Retinal pigment epithelial cell (primary cell): Measurements from ENCODE around the gene LHPP.

Experiments used
- DNase-seq: peaks from one replicate; pipeline ENCODE4 v3.0.0-alpha.2; 2010; ENCODE audit warnings: low read depth
- H3K4me3 ChIP-seq: 2 replicates; pipeline ENCODE4 v1.5.1; 2011; ENCODE audit warnings: mild to moderate bottlenecking, low read length, control low read depth, moderate library complexity
- TF ChIP-seq, protein P1 (sequence below): conservative IDR thresholded peaks from 2 replicates; pipeline ENCODE4 v1.5.1; 2011; ENCODE audit warnings: low read depth, low read length, control low read depth, inconsistent platforms

The LHPP gene

DNA sequence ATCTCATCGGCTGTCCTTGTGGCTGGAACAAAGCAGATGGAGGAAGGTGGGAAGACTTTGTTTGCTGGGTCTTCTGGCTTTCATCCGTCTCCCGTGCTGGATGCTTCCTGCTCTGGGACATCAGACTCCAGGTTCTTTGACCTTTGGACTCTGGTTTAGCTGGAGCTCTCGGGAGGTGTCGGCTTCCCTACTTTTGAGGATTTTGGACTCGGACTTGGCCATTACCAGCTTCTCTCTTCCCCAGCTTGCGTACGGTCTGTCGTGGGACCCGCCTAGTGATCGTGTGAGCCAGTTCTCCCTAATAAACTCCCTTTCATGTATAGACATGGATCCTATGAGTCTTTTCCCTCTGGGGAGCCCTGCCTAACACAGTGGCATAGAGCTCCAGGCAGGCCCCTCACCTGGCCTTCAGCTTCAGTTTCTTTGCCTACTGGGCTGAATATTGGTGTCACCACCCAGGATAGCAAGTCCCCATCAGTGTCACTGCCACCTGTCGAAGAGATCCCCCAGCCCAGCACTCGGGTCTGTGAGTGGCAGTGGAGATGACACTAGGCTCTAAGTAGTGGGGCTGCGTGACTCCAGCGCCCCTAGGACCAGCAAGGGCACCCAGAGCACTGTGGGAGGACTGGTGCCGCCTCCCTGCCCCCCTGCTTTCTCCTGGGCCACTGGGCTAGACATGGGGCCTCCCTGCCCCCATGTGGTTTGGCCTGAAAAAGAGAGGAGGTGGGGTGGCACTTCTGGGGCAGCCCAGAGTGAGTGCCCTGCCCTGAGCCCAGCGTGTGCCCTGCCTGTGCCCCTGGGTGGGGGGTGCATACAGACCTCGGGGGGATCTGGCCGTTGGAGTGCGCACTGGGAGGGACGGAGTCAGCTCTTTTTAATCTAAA, 135.6 kb downstream of the LHPP start:
- TF ChIP-seq, protein P1, sequence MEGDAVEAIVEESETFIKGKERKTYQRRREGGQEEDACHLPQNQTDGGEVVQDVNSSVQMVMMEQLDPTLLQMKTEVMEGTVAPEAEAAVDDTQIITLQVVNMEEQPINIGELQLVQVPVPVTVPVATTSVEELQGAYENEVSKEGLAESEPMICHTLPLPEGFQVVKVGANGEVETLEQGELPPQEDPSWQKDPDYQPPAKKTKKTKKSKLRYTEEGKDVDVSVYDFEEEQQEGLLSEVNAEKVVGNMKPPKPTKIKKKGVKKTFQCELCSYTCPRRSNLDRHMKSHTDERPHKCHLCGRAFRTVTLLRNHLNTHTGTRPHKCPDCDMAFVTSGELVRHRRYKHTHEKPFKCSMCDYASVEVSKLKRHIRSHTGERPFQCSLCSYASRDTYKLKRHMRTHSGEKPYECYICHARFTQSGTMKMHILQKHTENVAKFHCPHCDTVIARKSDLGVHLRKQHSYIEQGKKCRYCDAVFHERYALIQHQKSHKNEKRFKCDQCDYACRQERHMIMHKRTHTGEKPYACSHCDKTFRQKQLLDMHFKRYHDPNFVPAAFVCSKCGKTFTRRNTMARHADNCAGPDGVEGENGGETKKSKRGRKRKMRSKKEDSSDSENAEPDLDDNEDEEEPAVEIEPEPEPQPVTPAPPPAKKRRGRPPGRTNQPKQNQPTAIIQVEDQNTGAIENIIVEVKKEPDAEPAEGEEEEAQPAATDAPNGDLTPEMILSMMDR = no peak
- no peak overlapping the region for H3K4me3 ChIP-seq
- DNase-seq = no peak

DNA sequence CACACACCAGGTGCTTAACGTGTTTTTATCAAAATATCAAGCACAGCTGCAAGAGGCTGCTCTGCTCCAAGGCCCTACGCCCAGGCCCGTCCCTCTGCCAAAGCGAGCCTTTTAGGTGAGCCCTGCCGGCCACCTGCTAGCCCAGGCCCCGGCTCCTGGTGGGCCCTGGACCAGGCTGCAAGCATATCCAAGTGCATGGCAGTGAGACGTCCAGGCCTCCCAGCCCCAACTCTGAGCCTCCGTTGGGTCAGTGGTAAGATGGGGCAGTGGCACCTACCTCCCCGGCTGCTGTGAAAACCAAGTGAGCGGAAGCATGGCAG, 136.2 kb downstream of the LHPP start:
- DNase-seq = no peak
- H3K4me3 ChIP-seq = no peak overlapping the region
- TF ChIP-seq, protein P1 = no peak

DNA sequence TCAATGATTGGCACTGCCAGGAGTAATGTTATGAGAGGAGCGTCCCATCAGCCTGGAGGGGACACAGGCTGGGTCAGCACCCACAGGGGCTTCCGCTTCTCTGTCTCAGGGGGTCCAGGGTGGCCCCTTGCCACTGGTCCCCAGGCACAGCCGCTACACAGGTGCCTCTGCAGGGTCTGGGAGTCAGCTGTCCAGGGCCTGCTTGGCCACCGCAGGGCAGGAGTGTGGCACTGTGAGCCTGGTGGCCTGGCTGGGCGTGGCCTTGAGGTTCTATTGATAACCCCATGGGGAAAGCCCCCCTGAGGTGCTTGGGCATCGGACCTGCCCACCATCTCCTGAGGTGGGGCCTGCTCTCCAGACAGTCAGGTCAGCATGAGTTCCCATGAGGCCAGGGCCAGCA, 136.6 kb downstream of the LHPP start:
- TF ChIP-seq, protein P1 = no peak
- DNase-seq = no peak

DNA sequence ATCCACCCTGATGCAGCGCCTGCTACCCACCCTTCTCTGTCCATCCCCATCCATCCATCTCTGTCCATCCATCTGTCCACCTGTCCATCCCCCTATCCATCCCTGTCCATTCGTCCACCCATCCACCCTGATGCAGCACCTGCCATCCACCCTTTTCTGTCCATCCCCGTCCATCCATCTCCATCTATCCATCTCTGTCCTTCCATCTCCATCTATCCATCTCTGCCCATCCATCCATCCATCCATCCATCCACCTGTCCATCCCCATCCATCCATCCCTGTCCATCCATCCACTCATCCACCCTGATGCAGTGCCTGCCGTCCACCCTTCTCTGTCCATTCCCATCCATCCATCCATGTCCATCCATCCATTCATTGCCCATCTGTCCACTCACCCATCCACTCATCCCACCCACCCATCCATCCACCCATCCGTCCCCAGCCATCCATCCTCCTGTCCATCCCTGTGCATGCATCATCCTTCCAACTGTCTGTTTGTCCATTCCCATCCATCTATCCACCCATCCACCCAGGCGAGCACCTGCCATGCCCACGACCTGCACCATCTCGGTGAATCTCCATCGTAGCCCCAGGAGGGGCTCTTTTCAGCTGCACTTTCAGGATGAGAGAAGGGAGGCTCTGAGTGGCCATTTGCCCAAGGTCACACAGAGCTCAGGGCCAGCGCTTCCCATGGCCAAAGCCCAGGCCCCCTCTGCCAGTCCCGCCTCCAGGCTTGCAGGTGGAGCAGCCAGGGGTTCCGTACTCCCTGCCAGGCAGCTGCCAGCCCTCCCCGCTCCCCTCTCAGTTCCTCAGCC, 137.4 kb downstream of the LHPP start:
- TF ChIP-seq, protein P1 = no peak
- no peak overlapping the region for H3K4me3 ChIP-seq
- DNase-seq = no peak

More for the DNA sequence above, 136.6 kb downstream of the LHPP start:
- no peak overlapping the region for H3K4me3 ChIP-seq

DNA sequence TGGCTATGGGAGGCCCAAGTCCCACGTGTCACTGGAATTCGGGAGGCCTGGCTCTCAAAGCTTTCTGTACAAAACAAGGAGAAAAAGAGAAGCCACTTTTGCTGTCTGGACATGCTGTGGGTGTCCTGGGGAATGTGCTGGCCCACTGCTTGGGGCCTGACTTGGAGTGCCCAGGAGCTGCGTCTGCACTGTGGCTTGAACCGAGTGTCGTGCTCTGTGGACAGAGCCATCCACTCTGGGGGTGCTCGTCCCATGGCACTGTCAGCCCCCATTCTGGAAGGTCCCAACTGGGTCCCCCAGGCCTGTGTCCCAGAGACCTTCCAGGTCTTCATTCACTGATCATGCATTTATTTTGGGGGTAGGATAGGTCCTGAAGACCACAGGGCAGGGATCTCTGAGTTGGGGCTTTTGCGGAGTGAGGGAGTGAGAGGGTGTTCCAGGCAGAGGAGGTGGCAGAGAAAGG, 138.0 kb downstream of the LHPP start:
- no peak overlapping the region for H3K4me3 ChIP-seq
- TF ChIP-seq, protein P1 = no peak
- DNase-seq = no peak

DNA sequence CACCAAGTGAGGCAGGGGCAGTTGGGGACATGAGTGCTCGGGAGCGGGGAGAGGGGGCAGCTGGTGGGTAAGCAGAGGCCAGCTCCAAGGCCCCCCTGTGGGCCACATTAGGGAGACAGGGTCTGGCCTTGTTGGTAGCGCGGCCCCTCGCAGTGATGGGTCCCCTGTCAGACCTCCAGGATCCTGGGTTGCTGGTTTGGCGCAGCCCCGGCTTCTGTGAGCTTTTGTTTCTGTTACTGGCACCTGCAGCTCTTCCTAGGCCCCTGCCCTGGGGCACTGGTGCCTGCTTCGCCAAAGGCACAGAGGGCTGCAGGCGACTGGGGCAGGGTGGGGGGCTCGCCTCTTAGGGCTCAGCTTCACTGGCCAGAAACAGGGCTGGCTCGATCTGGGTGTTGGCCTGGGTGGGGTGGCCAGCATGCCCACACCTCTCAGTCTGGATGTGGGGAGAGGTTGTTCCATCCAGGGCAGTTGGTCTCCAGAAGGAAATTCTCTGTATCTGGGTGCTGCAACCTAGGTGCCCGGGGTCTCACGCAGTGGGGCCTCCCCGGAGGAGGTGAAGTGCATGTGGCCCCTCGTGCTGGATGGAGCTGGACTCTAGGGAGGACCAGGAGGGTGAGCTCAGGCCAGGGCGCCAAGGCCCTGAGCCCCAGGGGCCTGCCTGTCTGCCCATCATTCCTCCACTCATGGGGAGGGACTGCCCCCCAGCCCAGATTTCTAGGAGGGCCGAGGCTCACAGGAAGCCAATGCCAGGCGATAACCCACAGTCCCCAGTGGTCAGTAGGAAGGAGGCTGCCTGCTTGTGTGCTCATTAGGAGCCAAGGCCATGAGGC, 138.6 kb downstream of the LHPP start:
- H3K4me3 ChIP-seq = no peak overlapping the region
- TF ChIP-seq, protein P1 = no peak
- DNase-seq = no peak
